ENCODE measurements around the gene R3HDM4. TPM values are rescaled to one million over a fixed set of nuclear protein-coding genes. Genes with fewer than 3 reads are reported as not detected.

The R3HDM4 gene
- polyA plus RNA-seq, 2 of the 4 experiments (the other 2 are of a cell fraction) = 22.7 to 24.8 TPM

GRCh38 chr19:872266-872951 lies 40.6 kb downstream of the R3HDM4 start:
- H3K4me1 ChIP-seq = peaks cover 48% of the 10 kb centered on the region
- peak overlapping the region; percentile 95 to 98 for H3K27ac ChIP-seq
- ChIA-PET CTCF (interaction anchor here (1.3 kb wide), 1 partner anchor 16 kb away, joined by 6 read pairs; no protein-coding TSS in a partner anchor), POLR2A (no interaction called here)
- ATAC-seq = peak; percentile 70 to 80
- WGBS (ENCODE audit: missing lambda C conversion rate) = 8% methylated on average over 5 of the region's 27 CpGs
- DNase-seq (ENCODE audit: low read depth in 1 of 2, low spot score in 1 of 2) = peak in 1 of 2 experiments; percentile 93
- peak overlapping the region; percentile 42; the same call in 2 of the 3 replicates for H3K4me3 ChIP-seq
- no peaks in the 10 kb centered on the region for H3K9me3 ChIP-seq
- no peak for FAIRE-seq
- TF ChIP-seq, protein P1, sequence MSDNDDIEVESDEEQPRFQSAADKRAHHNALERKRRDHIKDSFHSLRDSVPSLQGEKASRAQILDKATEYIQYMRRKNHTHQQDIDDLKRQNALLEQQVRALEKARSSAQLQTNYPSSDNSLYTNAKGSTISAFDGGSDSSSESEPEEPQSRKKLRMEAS (IDR thresholded peaks at IDR 0.05) = peak; percentile 55; the same call in 1 of the 2 replicates
- no peak for TF ChIP-seq TP53 (CRISPR knock-in tag; IDR thresholded peaks at IDR 0.05)
- TF ChIP-seq E2F6 (IDR thresholded peaks at IDR 0.05; ENCODE audit: borderline replicate concordance, low read depth) = peak; percentile 33; the same call in 1 of the 2 replicates
- no peak for TF ChIP-seq MAFK (IDR thresholded peaks at IDR 0.05; ENCODE audit: partially characterized antibody)
- no peak for TF ChIP-seq POLR2AphosphoS2 (conservative IDR thresholded peaks at IDR 0.05; ENCODE audit: low read length)
- peak overlapping the region; percentile 99 for H3K4me2 ChIP-seq

DNA sequence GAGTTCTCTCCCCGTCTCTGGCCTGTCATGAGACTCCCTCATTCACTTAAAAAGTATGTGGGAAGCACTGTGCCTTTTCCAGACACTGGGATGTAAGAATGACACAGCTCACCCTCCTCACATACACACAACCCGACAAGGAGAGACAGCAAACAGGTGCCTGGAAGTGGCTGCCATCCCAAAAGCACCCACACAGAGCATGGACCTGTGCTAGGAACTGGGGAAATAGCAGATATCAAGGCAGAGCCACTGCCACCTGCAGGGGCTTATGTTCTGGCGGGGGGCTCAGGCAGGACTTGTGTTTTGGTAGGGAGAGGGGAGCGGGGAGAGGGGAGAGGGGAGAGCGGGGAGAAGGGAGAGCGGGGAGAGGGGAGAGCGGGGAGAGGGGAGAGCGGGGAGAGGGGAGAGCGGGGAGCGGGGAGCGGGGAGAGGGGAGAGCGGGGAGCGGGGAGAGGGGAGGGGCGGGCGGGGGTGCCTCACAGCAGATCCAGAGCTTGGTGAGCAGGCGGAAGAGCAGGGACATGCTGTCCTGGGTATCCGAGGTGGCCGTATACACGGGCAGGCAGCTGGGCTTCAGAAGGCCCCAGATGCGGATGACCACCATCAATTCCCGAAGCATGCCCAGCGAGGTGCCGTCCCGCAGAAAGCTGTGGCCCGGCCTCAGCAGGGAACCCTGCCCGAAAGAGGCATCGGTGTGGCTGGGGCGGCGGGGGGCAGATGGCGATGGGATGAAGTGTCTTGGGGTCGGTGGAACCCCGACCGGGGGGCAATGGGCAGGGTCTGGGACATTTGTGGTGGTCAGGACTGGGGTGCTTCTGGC lies 41.4 kb downstream of the R3HDM4 start:
- ATAC-seq (peak in 1 of 2 experiments; percentile 21; a peak in 2 of 6 replicates), FAIRE-seq (no peak), DNase-seq (ENCODE audit: low read depth in 1 of 2, low spot score in 1 of 2) (peak in 1 of 2 experiments; percentile 58)
- ChIA-PET POLR2A (no interaction called here), CTCF (interaction anchor here (1.3 kb wide), 1 partner anchor 15 kb away, joined by 6 read pairs; no protein-coding TSS in a partner anchor)
- Histone ChIP-seq H3K27ac (peak overlapping the region; percentile 95 to 98), H3K4me1 (peaks cover 48% of the 10 kb centered on the region), H3K9me3 (no peaks in the 10 kb centered on the region), H3K4me3 (peak overlapping the region; percentile 42), H3K4me2 (peak overlapping the region; percentile 99)
- TF ChIP-seq POLR2A (IDR thresholded peaks at IDR 0.05; ENCODE audit: low read length) = 0 out of 2 replicates have a peak, but pooled peaks have one; percentile 18
- TF ChIP-seq HOXB5 (CRISPR knock-in tag; IDR thresholded peaks at IDR 0.05) = no peak
- 0 out of 5 replicates have a peak, but pooled peaks of 1 of the 2 experiments have one; percentile 8 for TF ChIP-seq JUN (IDR thresholded peaks at IDR 0.05)
- no peak for TF ChIP-seq RNF2 (IDR thresholded peaks at IDR 0.05; ENCODE audit: borderline replicate concordance, low read depth)
- no peak for TF ChIP-seq RFX5 (IDR thresholded peaks at IDR 0.05)
- 8% methylated on average over 2 of the region's 33 CpGs for WGBS (ENCODE audit: missing lambda C conversion rate)

DNA sequence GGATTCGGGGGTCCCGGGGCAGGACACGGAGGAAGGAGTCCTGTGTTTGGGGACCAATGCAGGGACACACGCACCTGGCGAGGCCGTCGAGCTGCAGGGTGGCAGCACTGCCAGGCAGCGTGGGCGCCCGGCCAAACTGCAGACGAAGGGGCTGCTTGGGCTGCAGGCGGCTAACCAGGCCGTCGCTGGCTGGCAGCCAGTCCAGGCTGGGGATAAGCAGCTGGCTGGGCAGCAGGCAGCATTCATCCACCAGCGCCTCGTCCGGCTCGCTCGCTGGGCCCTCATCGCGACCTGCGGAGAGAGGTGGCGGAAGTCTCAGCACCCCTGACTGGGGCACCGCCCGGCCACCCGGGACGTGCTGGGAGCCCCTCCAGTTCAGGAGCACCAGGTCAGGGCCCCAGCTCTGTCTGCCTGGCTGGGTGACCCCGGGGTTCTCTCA lies 42.0 kb downstream of the R3HDM4 start:
- DNase-seq (ENCODE audit: low read depth in 1 of 2, low spot score in 1 of 2) = peak in 1 of 2 experiments; percentile 60
- no peak for FAIRE-seq
- Histone ChIP-seq H3K27ac (peak overlapping the region; percentile 81 to 95), H3K9me3 (no peaks in the 10 kb centered on the region), H3K4me3 (no peak overlapping the region), H3K4me1 (peaks cover 48% of the 10 kb centered on the region), H3K4me2 (peak overlapping the region; percentile 71)
- ChIA-PET CTCF (no interaction called here), POLR2A (no interaction called here)
- TF ChIP-seq RFX5 (IDR thresholded peaks at IDR 0.05) (no peak), BHLHE40 (IDR thresholded peaks at IDR 0.05; ENCODE audit: low read depth, low read length) (no peak), JUN (IDR thresholded peaks at IDR 0.05) (peak in 1 of 2 experiments; percentile 24; a peak in 1 of 5 replicates), TP53 (CRISPR knock-in tag; IDR thresholded peaks at IDR 0.05) (no peak)
- TF ChIP-seq, protein P1 (IDR thresholded peaks at IDR 0.05) = 0 out of 2 replicates have a peak, but pooled peaks have one; percentile 30
- ATAC-seq = no peak
- WGBS (ENCODE audit: missing lambda C conversion rate) = 59% methylated on average over 10 of the region's 28 CpGs

- no peak for FAIRE-seq
- H3K9me3 ChIP-seq = no peaks in the 10 kb centered on the region
- peak overlapping the region; percentile 81 to 95 for H3K27ac ChIP-seq
- ATAC-seq = no peak
- CTCF ChIA-PET = interaction anchor here (0.7 kb wide), 1 partner anchor 32 kb away, joined by 3 read pairs; no protein-coding TSS in a partner anchor
- peak overlapping the region; percentile 71 for H3K4me2 ChIP-seq
- DNase-seq (ENCODE audit: low read depth in 1 of 2, low spot score in 1 of 2) = no peak
- H3K4me1 ChIP-seq = peaks cover 48% of the 10 kb centered on the region
- POLR2A ChIA-PET = no interaction called here
- H3K4me3 ChIP-seq = no peak overlapping the region
- 92% methylated on average over 8 of the region's 8 CpGs for WGBS (ENCODE audit: missing lambda C conversion rate)
- TF ChIP-seq SMC3 (IDR thresholded peaks at IDR 0.05) (no peak), POLR2A (IDR thresholded peaks at IDR 0.05; ENCODE audit: low read length) (no peak), ESRRA (IDR thresholded peaks at IDR 0.05; ENCODE audit: borderline replicate concordance, low read length) (no peak), FOSL2 (IDR thresholded peaks at IDR 0.05) (no peak), FOSL2 (CRISPR knock-in tag; IDR thresholded peaks at IDR 0.05) (no peak), ZC3H11A (IDR thresholded peaks at IDR 0.05) (no peak), MYC (IDR thresholded peaks at IDR 0.05; ENCODE audit: borderline replicate concordance, low read length) (no peak), CHD2 (IDR thresholded peaks at IDR 0.05; ENCODE audit: low read length, partially characterized antibody) (no peak), NPAS2 (CRISPR knock-in tag; IDR thresholded peaks at IDR 0.05; ENCODE audit: borderline replicate concordance) (no peak), PHF8 (IDR thresholded peaks at IDR 0.05; ENCODE audit: borderline replicate concordance, low read depth) (no peak), RFX5 (IDR thresholded peaks at IDR 0.05) (no peak), MAZ (IDR thresholded peaks at IDR 0.05; ENCODE audit: borderline replicate concordance, low read depth, low read length) (no peak), CHD4 (IDR thresholded peaks at IDR 0.05; ENCODE audit: borderline replicate concordance) (no peak)
- TF ChIP-seq, protein P2, sequence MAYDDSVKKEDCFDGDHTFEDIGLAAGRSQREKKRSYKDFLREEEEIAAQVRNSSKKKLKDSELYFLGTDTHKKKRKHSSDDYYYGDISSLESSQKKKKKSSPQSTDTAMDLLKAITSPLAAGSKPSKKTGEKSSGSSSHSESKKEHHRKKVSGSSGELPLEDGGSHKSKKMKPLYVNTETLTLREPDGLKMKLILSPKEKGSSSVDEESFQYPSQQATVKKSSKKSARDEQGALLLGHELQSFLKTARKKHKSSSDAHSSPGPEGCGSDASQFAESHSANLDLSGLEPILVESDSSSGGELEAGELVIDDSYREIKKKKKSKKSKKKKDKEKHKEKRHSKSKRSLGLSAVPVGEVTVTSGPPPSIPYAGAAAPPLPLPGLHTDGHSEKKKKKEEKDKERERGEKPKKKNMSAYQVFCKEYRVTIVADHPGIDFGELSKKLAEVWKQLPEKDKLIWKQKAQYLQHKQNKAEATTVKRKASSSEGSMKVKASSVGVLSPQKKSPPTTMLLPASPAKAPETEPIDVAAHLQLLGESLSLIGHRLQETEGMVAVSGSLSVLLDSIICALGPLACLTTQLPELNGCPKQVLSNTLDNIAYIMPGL (CRISPR knock-in tag; IDR thresholded peaks at IDR 0.05; ENCODE audit: borderline replicate concordance) = no peak
Observed at GRCh38 chr19:870314-870713, 42.7 kb downstream of the R3HDM4 start.

Data from A549 (cell line).